Stimulated activated CD8-positive, alpha-beta memory T cell treated with anti-CD3 and anti-CD28 coated beads, Interleukin-12 subunit alpha, Interleukin-12 subunit beta, amount 100 ng/mL, for 24 hours (primary cell): Measurements from ENCODE around the gene HHAT.

Source experiments
- DNase-seq: peaks from one replicate; pipeline ENCODE4 v3.0.0-alpha.2; 2020; ENCODE audit errors: extremely low read depth

The HHAT gene

DNA sequence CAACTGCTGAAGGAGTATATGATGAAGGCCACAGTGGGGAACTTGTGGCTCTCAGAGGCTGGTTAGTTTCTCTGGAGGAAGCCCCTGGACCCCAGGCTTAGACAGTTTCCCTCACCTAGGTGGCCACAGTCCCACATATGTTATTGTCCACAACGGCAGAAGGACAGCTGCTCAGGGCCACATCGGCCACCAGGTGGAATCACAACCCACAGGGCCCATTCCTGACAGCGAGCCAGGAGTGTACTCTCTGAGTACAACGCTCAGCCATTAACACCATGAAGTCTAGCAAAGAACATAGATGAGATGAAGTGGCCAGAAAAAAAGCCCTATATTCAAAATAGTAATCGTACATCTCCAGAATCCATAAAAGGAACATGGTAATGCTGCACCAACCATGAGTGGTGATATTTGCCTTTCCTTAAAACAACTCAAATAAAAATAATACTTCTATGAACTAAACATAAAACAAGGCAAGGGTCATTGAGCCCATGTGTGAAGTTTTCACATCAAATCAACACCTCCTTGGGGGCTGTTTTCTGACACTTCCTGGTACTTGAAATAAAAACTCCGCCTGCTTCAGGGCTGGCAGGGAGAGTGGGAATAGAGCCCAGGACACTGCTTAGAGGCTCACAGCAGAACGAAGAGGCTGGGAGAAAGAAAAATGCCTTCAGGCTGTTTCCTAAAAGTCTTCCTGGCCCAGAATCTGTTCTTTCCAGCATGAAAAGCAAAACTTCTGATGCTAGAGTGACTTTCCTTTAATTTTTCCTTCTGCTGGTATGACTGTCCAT is 383.3 kb downstream of the HHAT start:
- no peak for DNase-seq

DNA sequence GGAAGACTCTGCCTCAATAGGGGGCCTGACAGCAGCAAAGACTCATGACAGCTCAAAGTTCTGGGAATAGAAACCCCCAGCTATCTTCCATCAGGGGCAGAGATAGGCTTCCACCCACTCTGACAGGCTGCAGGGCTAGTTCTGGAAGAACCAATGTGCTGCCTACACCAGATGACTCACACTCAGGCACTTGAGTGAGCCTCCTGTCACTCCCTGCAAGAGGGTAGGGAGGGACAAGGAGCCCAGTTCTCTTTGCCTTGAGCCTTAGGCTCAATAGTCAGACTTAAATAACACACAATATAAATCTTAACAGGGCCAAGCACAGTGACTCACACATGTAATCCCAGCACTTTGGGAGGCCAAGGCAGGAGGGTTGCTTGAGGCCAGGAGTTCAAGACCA is 386.4 kb downstream of the HHAT start:
- no peak for DNase-seq

DNA sequence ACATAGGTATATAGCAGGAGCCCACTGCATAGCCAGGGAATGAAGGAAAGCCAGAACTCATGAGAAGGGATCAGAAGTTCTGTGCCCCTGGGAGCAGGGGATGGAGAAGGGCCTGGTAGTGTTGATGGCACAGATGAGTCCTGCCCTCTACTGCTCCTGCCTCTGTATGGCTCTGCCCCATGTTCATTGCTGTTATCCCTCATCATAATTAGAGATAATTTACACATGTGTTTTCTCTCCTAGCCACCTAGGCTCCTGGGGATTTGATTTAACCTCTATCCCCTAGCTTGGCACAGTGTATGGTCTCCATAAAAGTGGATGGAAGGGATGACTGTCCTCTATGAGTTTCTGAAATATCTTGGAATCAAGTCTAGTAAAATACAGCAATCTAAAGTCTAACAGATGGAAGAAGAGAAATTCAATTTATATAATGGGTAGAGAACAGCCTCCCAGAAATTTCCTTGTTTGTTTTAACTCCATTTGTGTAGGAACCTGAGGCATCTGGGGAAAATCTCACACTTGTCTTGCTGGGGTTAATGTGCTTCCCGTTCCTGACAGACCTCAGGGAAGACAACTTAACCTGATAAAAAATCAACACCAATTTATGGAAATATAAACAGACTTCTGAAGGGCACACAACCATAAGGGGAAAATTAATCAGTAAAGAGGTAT is 393.8 kb downstream of the HHAT start:
- DNase-seq = no peak

DNA sequence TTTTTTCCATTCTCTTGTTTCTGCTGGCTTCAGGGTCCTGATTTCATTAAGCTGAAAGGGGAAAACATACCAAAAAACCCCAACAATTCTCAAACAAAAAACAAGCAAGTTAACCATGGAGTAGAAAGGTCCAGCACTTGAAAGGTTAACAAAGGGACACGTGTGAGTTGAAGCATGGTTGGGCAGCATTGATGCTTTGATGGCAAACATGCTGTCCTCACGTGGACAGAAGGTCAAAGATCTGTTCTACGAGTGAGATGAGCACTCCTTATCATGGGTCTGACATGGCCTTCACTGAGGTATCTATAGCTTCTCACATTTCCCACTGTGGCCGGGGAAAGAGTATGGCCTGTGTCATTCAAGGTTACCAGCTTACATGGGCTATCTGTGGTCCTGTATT is 394.9 kb downstream of the HHAT start:
- no peak for DNase-seq

- DNase-seq = no peak
Observed at GRCh38 chr1:210724768-210725167, 396.1 kb downstream of the HHAT start.
